HS-5 (cell line): Measurements from ENCODE around the gene HHAT.
A peak's percentile ranks its signal among the peaks of the same experiment; 100 is the strongest.
"Not testable (repeated sequence)": the region's sequence is repeated elsewhere in the genome, so short reads cannot be mapped to it uniquely, and the experiment has no call there.

Experiments
- DNase-seq: peaks from one replicate; pipeline ENCODE4 v3.0.0-alpha.2; 2012; ENCODE audit warnings: low read depth

The HHAT gene

DNA sequence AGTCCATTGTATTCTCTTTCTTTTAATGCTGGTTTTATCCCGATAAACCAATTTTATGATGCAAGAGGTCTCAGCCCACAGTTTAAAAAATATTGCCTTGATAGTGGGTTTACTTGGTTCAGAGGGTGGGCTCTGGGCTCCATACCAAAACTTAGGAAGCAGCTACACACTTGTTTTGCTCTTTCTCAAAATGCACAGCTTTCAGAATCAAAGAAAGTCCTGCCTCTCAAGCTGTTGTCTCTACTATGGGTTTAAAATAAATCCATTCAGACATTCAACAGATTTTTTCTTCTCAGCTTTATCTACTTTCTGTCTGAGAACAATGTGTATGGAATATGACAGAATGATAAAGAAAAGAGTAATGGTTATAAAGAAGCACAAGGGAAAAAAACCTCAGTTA is 14.8 kb upstream of the HHAT start:
- no peak for DNase-seq

DNA sequence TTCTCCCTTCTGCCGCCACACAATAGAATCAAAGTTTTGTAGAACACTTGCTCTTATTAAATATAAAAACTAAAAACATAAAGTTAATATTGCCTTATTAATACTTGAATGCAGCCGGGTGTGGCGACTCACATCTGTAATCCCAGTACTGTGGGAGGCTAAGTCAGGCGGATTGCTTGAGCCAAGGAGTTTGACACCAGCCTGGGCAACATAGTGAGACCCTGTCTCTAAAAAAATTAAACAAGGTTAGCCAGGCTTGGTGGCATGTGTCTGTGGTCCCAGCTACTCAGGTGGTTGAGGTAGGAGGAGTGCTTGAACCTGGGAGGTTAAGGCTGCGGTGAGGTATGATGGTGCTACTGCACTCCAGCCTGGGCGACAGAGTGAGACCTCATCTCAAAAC is 13.2 kb upstream of the HHAT start:
- DNase-seq: no peak

DNA sequence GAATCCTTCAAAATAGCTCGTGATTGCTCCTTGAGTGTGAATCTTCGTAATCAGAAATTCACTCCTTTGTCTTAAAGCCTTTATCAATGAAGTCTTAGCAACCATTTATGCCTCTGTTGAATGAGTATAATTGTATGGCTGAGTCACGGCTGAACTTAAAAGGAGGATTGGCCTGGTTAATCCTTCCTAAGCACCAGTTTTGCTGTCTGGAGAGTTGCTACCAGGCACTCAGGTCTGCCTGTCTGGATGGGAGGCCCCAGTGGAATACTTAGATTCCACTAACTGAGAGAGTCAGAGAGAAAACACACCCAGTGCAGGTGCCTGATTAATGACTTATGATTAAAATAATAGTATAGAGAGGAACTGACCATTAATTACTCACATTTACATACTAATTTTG is 7.6 kb upstream of the HHAT start:
- no peak for DNase-seq

DNA sequence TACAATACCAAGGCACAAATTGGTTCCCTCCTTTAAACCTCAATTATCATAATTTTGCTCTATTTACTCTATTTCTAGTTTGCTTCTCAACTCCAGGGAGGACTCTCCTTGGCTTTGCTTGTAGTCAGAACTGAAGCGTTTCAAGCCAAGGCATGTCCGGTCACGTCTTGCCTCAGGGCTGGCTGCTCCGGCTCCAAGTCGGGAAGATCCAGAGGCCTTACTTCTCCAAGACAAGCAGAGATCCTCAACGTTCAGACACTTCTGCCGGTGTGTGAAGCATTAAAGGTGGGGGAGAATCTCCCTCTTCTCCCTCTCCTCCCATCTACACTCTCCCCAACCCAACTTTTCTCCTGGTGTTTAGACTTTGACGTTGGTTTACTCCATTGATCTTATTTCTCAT is 7.2 kb upstream of the HHAT start:
- DNase-seq: no peak

DNA sequence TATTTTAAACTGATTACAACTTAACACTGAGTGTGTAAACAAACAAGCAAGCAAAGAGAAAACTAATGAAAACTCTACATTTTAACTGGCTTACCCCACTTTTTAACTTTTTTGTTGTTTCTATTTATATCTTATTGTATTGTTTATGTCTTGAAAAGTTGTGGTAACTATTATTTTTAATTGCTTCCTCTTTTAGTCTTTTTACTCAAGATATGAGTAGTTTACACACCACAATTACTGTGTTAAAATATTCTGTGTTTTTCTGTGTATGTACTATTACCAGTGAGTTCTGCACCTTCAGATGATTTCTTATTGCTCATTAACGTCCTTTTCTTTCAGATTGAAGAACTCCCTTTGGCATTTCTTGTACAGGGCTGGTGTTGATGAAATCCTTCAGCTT is 4.7 kb upstream of the HHAT start:
- DNase-seq: no peak

DNA sequence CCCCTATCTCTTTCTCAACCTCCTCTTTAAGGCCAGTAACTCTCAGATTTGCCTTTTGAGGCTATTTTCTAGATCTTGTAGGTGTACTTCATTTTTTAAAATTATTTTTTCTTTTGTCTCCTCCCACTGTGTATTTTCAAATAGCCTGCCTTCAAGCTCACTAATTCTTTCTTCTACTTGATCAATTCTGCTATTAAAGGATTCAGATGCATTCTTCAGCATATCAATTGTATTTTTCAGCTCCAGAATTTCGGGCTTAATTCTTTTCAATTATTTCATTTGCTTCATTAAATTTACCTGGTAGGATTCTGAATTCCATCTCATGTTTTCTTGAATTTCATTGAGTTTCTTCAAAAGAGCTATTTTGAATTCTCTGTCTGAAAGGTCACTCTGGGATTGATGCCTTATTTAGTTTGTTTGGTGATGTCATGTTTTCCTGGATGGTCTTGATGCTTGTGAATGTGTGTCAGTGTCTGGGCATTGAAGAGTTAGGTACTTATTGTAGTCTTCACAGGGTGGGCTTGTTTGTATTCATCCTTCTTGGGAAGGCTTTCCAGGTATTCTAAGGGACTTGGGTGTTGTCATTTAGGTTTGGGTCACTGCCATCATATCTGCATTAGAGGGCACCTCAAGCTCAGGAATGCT is 3.6 kb upstream of the HHAT start:
- DNase-seq: no peak

DNA sequence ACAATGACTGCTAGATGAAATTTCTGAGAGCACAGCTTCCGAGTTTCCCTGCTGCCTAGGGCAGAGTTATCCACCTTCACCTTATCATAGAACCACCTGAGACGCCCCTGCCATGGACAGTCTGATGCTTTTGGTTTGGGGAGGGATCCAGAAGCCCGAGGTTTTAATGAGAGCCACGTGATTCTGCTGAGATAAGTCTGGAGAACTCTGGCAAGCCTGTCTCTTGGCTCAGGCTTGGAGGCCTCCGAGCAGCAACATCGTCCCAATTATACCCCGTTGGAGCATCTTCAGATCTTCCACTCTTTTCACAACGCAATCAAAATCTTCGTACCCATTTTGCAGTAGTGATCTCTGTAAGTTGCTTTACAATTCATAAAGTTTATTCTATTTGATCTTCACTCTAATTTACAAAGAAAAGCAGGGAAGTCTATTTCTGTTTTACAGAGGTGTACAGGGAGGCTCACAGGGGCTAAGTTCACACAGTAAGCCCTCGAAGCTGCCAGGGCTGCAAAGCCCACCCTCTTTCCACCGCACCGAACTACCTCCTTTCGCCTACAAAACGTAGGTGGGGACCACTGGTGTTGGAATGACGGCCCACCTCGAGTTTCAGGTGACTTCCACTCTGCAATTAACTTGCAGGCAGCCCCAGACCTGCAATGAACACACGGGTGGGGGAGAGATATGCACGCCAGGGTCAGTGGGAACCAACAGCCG is 513 bp upstream of the HHAT start:
- DNase-seq: no peak

DNA sequence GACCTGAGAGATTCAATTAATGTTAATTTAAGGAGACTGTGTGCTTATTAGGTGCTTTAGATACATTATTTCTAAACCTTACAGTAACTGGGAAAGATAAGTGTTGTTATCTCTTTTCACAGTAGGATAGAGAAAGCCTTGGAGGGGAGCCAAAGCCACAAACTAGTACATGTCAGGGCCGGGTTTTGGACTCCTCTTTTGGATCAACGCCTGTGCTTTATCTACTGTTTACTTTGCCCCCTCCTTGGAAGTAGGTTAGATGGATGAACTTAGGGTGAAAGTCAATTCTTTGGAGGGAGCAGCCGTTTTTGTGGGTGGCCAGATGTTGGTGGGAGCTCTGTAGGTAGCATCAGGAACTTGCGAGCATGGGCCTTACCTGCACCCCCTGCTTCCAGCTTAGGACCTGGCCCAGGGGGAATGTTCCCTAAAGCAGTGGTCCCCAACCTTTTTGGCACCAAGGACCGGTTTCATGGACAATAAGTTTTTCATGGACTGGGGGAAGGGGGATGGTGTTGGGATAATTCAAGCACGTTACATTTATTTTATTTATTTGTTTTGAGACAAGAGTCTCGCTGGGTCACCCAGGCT is 1.7 kb downstream of the HHAT start:
- DNase-seq: no peak

DNA sequence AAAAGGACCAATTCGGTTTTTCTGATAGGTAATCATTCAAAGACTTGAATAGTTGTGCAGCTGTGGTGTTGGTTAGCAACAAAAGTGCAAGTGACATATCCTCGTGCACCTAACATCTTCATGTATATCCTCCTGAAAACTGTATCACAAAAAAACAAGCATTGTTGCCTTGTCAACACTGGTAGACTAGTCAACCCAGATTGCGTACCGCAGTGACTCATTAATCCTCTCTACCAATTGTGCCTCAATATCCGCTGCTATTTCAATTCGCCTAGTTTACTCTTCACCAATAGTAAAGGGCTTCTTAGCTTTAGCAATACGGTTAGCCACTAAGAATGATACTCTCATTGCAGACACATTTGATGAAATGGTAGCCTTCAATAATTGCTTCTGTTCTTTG is 3.5 kb downstream of the HHAT start:
- no peak for DNase-seq

DNA sequence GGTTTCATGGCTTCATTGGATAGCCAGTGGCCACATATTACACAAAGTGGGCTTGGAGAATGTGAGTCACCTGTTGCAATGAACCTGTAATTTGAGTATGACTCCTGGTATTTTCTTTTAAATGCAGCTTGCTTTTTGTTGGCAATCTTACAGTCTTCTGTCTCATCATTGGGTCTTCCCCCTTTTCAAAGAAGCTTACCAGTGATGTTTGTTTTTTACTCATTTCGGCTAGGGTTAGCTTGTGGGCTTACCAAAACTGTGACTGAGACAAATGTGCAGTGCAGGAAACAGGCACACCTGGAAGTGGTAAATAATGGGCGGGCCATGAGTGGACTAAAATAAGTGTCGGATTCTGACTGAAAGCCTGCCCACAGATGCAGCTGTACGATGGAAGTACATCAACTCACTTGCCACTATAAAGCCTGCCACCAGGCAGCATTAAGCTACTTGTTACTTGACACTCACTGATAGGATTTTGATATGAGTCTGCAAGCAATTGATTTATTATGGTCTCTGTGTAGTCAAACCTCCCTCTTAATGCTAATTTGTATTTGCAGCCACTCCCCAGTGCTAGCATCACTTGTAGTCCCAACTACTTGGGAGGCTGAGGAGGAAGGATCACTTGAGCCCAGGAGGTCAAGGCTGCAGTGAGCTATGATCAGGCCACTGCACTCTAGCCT is 4.2 kb downstream of the HHAT start:
- no peak for DNase-seq

DNA sequence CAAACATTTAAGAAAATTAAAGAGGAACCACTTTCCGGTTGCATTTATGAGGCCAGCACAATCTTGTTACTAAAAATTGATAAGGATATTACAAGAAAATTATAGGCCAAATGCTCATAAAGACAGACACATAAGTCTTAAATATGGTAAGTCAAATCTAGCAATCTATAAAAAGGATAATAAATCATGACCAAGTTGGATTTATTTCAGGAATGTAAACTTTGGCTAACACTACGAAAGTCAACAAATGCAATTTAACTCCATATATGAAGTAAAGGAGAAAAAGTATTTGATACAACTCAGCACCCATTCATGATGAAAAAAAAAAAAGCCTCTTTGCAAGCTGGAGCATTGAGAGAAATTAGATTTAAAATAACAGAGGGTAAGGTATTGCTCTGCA is 6.3 kb downstream of the HHAT start:
- no peak for DNase-seq

DNA sequence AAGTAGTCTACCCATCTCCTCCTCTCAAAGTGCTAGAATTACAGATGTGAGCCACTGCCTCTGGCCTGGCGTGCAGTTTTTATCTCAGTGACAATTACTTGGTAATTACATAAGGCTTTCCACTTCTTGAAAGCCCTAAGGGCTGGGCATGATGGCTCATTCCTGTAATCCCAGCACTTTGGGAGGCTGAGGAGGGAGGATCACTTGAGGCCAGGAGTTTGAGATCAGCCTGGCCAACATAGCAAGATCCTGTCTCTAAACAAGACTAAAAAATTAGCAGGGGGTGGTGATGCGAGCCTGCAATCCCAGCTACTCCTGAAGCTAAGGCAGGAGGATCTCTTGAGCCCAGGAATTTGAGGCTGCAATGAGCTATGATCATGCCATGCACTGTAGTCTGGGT is 7.7 kb downstream of the HHAT start:
- DNase-seq: no peak

DNA sequence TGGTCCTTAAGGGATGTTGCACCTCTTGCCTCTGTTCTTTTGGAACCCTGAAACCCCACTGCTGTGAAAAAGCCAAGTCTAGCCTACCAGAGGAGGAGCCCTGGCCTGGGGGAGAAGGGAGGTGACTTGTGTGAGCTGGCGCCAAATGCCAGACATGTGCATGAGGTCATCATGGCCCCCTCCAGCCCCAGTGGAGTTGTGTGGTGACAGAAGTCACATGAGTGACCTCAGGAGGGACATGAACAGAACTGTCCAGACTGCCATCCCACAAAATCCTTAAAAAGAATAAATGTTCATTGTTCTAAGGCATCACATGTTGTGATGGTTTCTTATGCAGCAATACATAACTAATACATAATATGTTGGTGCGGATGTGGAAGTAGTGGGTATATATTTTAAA is 10.8 kb downstream of the HHAT start:
- no peak for DNase-seq

DNA sequence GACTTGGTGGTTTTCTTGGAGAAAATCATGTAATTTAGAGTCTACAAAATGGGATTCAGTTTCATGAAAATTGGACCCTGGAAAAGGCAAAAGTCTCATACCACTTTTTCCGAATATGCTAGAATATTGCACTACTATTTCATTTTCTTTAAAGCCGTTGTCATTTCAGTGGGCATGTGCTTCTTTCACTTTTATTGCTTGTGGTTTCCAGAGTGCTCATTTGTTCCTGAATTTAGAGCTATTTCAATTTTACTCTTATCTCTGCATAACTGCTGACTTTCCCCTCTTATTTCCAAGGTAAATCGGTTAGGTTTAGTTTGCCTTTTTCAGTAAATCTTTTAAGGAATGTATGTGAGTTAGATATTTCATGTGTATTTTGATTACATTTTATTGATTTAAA is 11.6 kb downstream of the HHAT start:
- no peak for DNase-seq

DNA sequence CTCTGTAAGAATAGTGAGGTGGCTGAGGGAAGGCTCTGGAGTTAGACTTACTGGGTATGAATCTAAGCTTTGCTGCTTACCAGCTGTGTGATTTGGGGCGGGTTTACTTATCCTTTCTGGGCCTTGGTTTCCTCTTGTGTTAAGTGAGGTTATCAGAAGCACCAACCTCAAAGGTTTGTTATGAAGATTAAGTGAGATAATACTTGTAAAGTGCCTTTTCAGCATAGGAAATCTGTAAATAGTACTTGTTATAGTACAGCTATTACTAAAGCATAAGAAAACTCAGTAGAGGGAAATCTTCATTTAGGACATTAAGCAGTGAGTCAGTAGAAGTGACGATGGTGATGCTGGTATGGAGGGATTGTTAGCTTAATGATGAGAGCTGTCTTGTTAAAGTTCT is 12.1 kb downstream of the HHAT start:
- no peak for DNase-seq

DNA sequence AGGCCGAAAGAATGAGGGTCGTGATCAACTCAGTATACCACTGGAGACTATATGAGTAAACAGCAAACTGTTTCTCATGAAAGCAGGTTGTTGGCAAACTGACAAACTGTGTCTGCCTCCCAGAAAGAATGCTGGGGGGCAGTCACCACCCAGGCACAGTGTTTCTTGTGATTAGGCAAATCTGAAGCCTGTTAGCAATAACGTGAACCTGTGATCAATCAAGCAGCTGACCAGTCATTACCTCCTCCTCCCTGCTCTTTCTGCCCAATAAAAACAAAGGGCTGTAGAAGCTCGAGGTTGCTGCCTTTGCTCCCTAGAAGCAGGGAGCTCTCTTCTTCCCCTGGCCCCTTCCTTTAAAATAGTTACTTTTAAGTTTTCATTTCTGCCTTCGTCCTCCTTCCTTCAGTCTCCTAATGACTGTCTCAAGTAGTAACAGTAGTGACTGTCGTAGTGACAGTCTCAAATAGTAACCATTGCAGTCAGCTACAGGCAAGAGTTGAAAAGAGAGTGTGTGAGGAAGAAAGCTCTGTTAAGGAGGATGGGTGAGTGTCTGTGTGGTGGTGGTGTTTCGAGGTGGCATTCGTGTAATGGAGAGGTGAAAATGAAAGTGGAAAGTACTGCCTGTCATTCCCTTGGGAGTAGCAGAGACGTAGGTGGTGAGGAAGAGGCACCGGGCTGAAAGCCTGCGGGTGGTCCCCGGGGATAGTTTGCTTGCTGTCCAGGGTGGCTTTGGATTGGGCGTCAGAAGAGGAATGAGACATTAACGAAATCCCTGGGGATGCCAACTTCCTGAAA is 14.5 kb downstream of the HHAT start:
- DNase-seq: no peak

DNA sequence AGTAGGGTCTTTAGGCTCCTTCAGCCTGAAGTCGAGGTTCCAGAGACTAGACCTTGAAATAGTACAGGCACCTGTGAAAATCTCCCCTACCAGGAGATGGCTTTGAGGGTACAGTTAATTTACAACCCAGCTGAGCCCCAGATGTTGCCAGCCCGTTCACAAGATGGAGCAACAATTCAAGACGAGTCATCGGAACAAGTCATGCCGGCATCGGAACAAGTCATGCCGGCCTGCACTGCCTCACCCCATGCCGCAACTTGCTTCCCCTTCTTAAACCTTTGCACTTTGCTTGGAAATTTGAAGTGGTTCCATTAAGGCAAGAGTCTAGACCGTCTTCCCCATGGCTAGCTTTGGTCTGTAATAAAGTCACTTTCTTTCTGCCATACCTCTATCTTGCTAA is 16.0 kb downstream of the HHAT start:
- peak; percentile 38 for DNase-seq

DNA sequence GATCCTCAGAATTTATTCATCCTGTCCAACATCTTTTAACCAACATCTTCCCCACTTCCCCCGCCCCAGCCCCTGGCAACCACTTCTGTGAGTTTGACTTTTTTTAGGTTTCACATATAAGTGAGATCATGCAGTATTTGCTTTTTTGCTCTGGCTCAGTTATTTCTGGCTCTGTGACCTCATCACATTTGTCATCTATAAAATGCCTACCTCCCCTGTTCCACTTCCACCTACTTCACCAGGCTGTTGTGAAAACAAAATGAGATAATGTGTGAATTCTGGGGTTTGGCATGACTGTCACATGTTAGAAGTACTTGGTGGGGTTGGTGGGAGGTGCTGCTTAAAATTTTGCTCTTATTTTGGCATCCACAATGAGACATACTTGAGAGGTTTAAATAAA is 18.4 kb downstream of the HHAT start:
- DNase-seq: no peak

DNA sequence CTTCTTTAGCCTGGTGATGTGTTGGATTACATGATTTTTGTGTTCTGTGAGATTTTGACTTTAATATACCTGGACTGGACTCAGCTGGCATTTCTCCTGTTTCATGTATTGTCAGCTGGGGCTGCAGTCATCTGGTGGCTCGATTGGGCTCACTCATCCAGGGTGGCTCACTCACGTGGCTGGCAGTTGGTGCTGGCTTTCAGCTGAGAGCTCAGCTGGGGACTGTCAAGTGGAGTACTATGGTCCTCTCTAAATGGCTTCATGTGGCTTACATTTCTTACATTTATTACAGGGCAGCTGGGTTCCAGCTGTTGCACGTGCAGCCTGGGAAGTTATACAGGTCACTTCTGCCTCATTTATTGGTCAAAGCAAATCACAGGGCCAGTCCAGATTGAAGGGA is 22.8 kb downstream of the HHAT start:
- DNase-seq: no peak

DNA sequence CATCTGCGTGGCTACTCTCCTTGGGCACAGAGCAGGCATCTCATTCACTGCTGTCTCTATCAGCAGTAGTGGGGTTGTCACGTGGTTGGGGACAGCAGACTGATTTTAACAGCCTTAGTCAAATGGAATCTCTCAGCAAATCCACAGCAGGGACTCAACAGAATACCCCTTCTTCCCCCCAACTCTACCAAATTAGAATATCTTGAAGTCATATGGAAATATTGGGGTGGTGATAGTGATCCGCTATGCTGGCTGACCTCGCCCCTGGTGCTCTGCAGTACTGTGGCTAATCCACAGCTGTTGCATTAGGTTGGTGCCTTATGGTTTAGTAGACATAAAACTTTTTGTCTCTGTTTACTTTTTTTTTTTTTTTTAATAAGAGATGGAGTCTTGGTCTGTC is 23.9 kb downstream of the HHAT start:
- DNase-seq: no peak

DNA sequence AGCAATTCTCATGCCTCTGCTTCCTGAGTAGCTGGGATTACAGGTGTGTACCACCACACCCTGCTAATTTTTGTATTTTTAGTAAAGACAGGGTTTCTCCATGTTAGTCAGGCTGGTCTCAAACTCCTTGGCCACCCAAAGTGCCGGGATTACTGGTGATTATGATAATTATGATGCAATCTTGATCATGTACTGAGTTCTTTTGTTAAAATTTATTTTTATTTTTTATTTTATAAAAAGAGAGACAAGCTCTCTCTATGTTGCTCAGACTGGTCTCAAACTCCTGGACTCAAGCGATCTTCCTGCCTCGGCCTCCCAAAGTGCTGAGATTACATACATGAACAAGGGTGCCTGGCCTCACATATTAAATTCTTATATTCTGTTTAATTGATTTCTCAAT is 25.6 kb downstream of the HHAT start:
- not testable (repeated sequence) for DNase-seq

DNA sequence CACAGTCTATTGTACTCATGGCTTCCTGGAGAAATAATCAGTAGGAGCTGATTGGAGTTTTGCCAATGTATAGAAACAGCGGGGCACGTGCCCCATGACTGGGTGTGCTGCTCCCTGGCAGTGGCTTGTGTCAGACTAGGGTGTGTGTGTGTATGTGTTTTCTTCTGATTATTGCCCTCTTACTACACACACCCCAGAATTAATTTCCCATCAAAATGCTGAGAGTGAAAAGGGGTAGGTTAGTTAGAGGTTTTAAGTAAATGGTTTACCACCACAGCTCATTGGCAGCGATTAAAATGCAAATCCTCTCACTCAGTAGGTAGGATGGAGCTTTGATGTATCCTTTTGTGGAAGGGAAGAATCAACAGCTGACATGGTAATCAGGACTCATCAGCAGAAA is 29.9 kb downstream of the HHAT start:
- DNase-seq: no peak

DNA sequence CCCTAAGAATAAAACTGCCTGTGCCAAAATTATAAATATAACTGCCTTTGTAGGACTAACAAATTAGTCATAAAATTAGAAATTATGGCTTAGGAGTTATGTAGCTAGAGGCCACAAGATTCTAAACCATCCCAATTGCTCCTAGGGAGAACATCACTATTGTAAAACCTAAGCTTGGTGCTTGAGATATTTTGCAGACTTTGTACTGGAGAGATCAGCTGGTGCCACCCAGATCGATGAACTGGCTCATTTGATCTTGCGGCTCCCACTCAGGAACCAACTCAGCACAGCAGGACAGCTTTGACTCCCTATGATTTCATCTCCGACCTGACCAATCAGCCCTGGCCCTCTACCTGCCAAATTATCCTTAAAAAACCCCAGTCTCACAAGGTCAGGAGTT is 30.6 kb downstream of the HHAT start:
- DNase-seq: no peak
